HG03469 (cell line): Measurements from ENCODE around the gene CABP2.
"Not testable (repeated sequence)": the region's sequence is repeated elsewhere in the genome, so short reads cannot be mapped to it uniquely, and the experiment has no call there.

Experiments used
- ATAC-seq: cut with Tn5 transposase; IDR thresholded peaks from one replicate; pipeline ENCODE4 v1.9.1; 2021; ENCODE audit warnings: mild to moderate bottlenecking, moderate library complexity, moderate number of reproducible peaks; ENCODE audit not compliant: unreplicated experiment

The CABP2 gene

GRCh38 chr11:67522844-67523555 is at the start of gene CABP2:
Gene CABP2, minus strand, starts transcription at chr11:67523446. Its CDS starts 120 bp downstream, at chr11:67523326.
- no peak for ATAC-seq

DNA sequence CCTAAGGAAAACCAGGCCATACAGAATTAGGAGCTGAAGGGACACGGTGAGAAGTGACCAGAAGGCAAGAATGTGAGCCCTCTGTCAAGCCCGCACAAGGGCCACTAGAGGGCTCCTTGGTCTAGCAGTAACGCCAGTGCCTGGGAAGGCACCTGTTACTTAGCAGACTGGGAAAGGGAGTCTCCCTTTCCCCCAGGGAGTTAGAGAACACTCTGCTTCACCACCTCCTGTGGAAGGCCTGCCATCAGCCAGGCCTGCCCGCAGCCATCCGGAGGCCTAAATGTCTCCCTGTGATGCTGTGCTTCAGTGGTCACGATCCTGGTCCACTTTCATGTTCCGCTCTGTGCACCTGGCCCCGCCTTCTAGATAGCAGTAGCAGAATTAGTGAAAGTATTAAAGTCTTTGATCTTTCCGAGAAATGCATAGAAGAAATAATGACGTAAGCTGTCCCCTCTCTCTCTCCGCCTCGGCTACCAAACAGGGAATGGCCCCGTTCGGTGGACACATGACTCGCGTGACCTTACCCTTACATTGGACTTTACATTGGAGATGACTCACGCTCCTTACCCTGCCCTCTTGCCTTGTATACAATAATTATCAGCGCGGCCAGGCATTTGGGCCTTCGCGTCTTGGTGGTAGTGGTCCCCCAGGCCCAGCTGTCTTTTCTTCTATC is 49.6 kb upstream of the CABP2 start:
- no peak for ATAC-seq

GRCh38 chr11:67572305-67572704 is 49.1 kb upstream of the CABP2 start:
- no peak for ATAC-seq

DNA sequence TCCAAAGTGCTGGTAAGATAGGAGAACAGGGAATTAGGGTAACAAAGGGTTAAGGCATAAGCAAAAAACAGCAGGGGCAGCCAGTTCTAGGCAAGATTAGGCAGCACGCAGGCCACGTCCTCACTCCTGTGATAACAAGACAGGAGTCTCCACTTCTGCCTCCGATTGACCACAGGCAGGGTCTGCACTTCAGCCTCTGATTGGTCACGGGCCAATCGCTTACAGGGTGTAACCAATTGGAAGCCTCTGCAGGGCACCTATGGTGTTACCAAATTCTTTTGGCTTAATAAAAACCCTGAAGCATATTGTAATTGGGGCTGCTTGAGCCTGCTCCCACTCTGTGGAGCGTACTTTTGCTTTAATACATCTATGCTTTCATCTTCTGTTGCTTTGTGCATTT is 48.2 kb upstream of the CABP2 start:
- no peak for ATAC-seq

GRCh38 chr11:67564230-67564629 is 41.0 kb upstream of the CABP2 start:
- ATAC-seq: no peak

DNA sequence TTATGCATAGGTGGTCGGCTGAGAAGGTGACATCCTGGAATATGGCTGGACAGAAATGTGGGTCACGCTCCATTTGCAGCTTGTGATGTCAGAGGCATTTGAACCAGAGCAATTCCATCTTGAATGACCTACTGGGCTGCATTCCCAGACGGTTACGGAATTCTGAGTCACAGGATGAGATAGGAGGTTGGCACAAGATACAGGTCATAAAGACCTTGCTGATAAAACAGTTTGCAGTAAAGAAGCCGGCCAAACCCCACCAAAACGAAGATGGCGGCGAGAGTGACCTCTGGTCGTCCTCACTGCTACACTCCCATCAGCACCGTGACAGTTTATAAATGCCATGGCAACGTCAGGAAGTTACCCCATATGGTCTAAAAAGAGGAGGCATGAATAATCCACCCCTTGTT is 40.5 kb upstream of the CABP2 start:
- ATAC-seq: not testable (repeated sequence)

DNA sequence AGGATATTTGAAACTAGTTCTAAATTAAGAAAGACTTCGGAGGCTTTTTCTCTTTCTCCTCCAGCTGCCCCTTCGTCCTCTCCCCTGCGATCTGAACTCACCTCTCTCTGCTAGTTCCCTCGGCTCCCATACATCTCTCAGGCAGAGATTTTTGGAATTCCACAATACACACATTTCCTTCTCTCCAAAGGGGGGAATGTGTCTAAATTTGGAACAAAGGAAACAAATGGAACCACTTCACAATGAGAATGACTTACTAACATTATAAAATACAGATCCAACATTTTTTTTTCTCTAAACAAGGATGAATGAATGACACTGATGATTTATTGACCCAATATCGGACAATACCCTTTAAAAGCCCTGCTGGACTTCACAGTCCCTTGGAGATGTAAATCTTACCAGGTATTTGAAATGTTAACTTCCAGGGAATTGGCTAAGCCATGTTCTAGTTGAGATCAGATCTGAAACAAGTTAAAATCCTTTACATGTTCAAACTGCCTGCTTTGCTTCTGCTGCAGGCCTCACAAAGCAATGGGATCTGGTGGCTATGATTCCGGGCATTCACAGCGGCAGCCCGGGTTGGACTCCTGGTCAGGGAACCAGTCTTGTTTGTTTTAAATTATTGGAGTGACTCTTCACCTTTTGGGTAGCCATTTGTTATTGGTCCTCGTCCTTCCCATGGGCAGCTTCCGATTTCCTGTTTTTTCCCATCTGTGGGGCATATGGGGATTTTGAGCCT is 39.9 kb upstream of the CABP2 start:
- ATAC-seq: no peak

GRCh38 chr11:67561971-67562619 is 38.8 kb upstream of the CABP2 start:
- ATAC-seq: no peak

DNA sequence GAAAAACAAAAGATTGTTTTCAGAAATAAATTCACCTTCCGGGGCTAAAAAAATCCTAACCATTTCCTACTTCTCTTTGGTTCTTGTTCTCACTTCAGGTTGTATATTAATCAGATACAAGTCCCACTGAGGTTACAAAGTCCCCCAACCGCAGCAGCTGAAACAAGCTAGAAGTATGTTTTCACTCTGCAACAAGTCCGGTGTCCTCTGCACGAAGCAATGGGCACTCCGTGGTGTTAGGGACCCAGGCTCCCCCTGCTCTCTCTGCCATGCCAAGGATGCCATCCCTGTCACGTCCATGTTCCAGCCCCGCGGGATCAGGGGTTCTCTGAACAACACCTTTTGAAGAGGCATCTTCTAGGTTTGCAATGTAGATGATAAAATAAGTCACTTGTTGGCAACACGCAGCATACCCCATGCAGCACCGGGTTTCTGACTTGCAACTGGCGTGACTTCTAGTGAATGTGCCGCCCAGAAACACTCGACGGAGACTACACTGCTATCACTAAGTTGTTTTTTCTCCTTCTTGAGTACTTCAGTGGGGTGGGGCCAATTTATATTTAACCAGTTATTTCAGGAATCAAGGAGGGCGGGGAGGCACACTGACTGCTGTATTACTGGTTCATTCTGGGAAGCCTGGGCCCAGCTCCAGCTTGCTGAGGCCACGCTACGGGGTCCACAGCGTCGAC is 35.0 kb upstream of the CABP2 start:
- no peak for ATAC-seq

DNA sequence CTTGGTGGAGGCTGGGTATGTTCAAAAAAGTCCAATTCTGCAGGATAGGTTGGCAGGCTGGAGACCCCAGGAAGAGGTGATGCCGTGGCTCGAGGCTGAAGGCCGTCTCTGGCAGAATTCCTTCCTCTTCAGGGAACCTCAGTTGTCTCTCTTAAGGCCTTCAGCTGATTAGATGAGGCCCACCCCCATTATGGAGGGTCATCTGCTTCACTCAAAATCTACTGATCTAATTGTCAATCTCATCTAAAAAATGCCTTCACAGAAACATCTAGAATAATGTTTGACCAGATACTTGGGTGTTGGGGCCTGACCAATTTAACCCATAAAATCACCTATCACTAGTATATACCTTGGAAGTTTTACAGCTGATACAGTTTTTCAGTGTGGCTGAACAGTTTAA is 33.0 kb upstream of the CABP2 start:
- ATAC-seq: no peak

DNA sequence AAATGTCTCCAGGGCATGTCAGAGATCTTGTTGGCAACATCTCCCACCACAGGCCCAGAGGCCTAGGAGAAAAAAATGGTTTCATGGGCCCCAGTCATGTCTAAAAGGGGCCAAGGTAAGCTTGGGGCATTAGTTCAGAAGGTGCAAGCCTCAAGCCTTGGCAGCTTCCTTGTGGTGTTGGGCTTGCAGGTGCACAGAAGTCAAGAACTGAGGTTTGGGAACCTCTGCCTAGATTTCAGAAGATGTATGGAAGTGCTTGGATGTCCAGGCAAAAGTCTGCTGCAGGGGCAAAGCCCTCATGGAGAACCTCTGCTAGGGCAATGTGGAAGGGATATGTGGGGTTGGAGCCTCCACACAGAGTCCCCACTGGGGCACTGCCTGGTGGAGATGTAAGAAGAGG is 28.5 kb upstream of the CABP2 start:
- not testable (repeated sequence) for ATAC-seq

DNA sequence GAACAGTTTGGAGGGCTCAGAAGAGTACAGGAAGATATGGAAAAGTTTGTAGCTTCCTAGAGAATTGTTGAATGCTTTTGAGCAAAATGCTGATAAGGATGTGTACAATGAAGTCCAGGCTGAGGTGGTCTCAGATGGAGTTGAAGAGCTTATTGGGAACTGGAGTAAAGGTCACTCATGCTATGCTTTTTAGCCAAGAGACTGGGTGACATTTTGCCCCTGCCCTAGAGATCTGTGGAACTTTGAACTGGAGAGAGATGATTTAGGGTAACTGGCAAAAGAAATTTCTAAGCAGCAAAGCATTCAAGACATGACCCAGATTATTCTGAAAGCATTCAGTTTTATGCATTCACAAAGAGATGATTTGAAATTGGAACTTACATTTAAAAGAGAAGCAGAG is 27.9 kb upstream of the CABP2 start:
- ATAC-seq: no peak

DNA sequence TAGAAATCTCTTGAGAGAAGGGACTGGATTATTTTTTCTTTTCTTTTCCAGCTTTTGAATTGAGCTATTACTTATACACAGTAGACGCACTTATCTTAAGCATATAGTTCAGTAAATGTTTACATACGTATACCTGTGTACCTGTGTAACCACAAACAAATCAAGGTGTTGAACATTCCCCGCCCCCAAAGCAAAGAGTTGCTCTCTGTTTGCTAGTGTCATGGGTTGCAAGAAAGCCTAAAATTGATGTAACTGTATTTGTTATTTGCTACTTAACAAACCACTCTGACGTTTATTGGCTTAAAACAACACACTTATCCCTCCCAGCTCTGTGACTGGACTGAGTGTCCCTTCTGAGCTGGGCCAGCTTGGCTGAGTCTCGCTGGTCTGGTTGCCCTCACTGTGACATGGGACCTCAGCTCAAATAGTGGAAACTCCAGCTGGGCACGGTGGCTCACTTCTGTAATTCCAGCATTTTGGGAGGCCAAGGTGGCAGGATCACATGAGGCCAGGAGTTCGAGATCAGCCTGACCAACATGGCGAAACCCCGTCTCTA is 25.4 kb upstream of the CABP2 start:
- ATAC-seq: no peak

- ATAC-seq: not testable (repeated sequence)
These were observed 24.9 kb upstream of the CABP2 start for GRCh38 chr11:67548112-67548511.

- no peak for ATAC-seq
These were observed 22.0 kb upstream of the CABP2 start for GRCh38 chr11:67545280-67545679.

- ATAC-seq: no peak
These were observed 21.5 kb upstream of the CABP2 start for GRCh38 chr11:67544616-67545242.

DNA sequence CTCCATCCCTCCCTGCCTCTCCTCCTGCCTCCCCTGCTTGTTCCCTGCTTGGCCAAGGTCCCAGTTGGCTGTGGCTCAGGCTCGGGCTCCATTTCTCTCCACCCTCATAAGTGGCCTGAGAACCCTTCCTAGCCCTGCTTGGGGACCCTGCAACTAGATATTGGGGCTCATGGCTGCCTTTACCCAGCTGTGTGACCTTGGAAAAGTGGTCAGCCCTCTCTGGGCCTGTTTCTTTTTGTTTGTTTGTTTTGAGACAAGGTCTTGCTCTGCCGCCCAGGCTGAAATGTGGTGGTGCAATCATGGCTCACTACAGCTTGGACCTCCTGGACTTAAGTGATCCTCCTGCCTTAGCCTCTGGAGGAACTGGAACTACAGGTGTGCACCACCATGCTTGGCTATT is 20.3 kb upstream of the CABP2 start:
- no peak for ATAC-seq

- no peak for ATAC-seq
These were observed 19.7 kb upstream of the CABP2 start for GRCh38 chr11:67542971-67543370.

GRCh38 chr11:67542169-67542568 is 18.9 kb upstream of the CABP2 start:
- ATAC-seq: no peak

- no peak for ATAC-seq
These were observed 18.0 kb upstream of the CABP2 start for GRCh38 chr11:67541198-67541597.
